Activated CD4-positive, alpha-beta memory T cell treated with anti-CD3 and anti-CD28 coated beads, Interleukin-2, amount 10 ng/mL, durations not matched to agents 7 days and 5 days (primary cell): ENCODE data around the gene CHST8. TPM values are rescaled to one million over a fixed set of nuclear protein-coding genes. Genes with fewer than 3 reads are reported as not detected.
A peak's percentile ranks its signal among the peaks of the same experiment; 100 is the strongest.
"Not testable (repeated sequence)": the region's sequence is repeated elsewhere in the genome, so short reads cannot be mapped to it uniquely, and the experiment has no call there.

Source experiments
- CTCF ChIA-PET: fragments of 350-600 bp; sonication (Branson Sonifier 250); formaldehyde crosslinking; loops from one replicate; lab custom pipeline; 2021; ENCODE audit warnings: antibody characterized with exemption, inconsistent platforms; lab: Charles Lee
- POLR2A ChIA-PET: fragments of 350-600 bp; sonication (Branson Sonifier 250); formaldehyde crosslinking; loops from one replicate; lab custom pipeline; 2021; ENCODE audit warnings: antibody characterized with exemption; lab: Charles Lee
- DNase-seq: peaks from one replicate; pipeline ENCODE4 v3.0.0-alpha.2; 2020
- H3K27ac Mint-ChIP-seq: one replicate; pipeline ENCODE4 v1.8.0; 2021; ENCODE audit warnings: mild to moderate bottlenecking, mixed read lengths
- H3K27me3 Mint-ChIP-seq: one replicate; pipeline ENCODE4 v1.8.0; 2021; ENCODE audit warnings: mixed read lengths
- H3K36me3 Mint-ChIP-seq: one replicate; pipeline ENCODE4 v1.8.0; 2021; ENCODE audit warnings: low read depth, mixed read lengths
- H3K4me1 Mint-ChIP-seq: one replicate; pipeline ENCODE4 v1.8.0; 2021; ENCODE audit warnings: mixed read lengths
- H3K4me3 Mint-ChIP-seq: one replicate; pipeline ENCODE4 v1.8.0; 2021; ENCODE audit warnings: mild to moderate bottlenecking, mixed read lengths
- H3K9me3 Mint-ChIP-seq: one replicate; pipeline ENCODE4 v1.8.0; 2021; ENCODE audit warnings: mixed read lengths
- total RNA-seq, 2 experiments: library from RNA; stranded (reverse); gene quantifications; one replicate each; pipeline ENCODE4 v1.2.3, GENCODE V29; 2021

Gene CHST8
- total RNA-seq, 2 experiments from 2014 or later, result not detected

- POLR2A ChIA-PET, result interaction anchor here (1.5 kb wide), 1 partner anchor 18 kb away, joined by 3 read pairs; the partner anchor contains the start of gene KCTD15
- no peak for DNase-seq
- H3K9me3 Mint-ChIP-seq, result no peaks in the 10 kb centered on the region
- H3K27ac Mint-ChIP-seq, result no peak overlapping the region
- no peaks in the 10 kb centered on the region for H3K36me3 Mint-ChIP-seq
- H3K4me3 Mint-ChIP-seq, result no peak overlapping the region
- H3K4me1 Mint-ChIP-seq, result peaks cover 25% of the 10 kb centered on the region
- CTCF ChIA-PET, result no interaction called here
- H3K27me3 Mint-ChIP-seq, result no peaks in the 10 kb centered on the region
These were observed 192.7 kb downstream of the CHST8 start for GRCh38 chr19:33814181-33815165.

GRCh38 chr19:33815380-33816340 lies 193.9 kb downstream of the CHST8 start:
- DNase-seq, result no peak
- Mint-ChIP-seq H3K4me1 (peaks cover 32% of the 10 kb centered on the region), H3K27ac (no peak overlapping the region), H3K36me3 (no peaks in the 10 kb centered on the region), H3K9me3 (no peaks in the 10 kb centered on the region), H3K27me3 (no peaks in the 10 kb centered on the region), H3K4me3 (no peak overlapping the region)
- POLR2A ChIA-PET, result no interaction called here
- CTCF ChIA-PET, result interaction anchor here (0.9 kb wide), 1 partner anchor 37 kb away, joined by 3 read pairs; no protein-coding TSS in a partner anchor

- H3K9me3 Mint-ChIP-seq, result no peaks in the 10 kb centered on the region
- no peaks in the 10 kb centered on the region for H3K36me3 Mint-ChIP-seq
- peaks cover 53% of the 10 kb centered on the region for H3K4me1 Mint-ChIP-seq
- ChIA-PET POLR2A (interaction anchor here (1.3 to 6.9 kb wide), 4 partner anchors 12 to 33 kb away, joined by 3 to 75 read pairs (median 6); partner anchors contain the start of gene KCTD15), CTCF (interaction anchor here (2.0 to 3.0 kb wide), 2 partner anchors 21 to 41 kb away, joined by 14 to 20 read pairs; partner anchors contain the start of gene KCTD15)
- H3K27ac Mint-ChIP-seq, result peak overlapping the region; percentile 49
- no peaks in the 10 kb centered on the region for H3K27me3 Mint-ChIP-seq
- DNase-seq, result no peak
- no peak overlapping the region for H3K4me3 Mint-ChIP-seq
These were observed 196.7 kb downstream of the CHST8 start for GRCh38 chr19:33818411-33818810.

- not testable (repeated sequence) for H3K36me3 Mint-ChIP-seq, DNase-seq, H3K27me3 Mint-ChIP-seq, H3K9me3 Mint-ChIP-seq
- Mint-ChIP-seq H3K27ac (peak overlapping the region; percentile 88), H3K4me3 (peak overlapping the region; percentile 80), H3K4me1 (peaks cover 53% of the 10 kb centered on the region)
- POLR2A ChIA-PET, result interaction anchor here (0.8 to 6.9 kb wide), 6 partner anchors 13 to 353 kb away, joined by 3 to 75 read pairs (median 6); partner anchors contain the start of genes KCTD15 and LSM14A
- CTCF ChIA-PET, result interaction anchor here (0.6 to 3.0 kb wide), 5 partner anchors 22 to 566 kb away, joined by 3 to 20 read pairs (median 8); partner anchors contain the start of gene KCTD15
These were observed 197.3 kb downstream of the CHST8 start for GRCh38 chr19:33819078-33819477.

- no peak for DNase-seq
- ChIA-PET POLR2A (interaction anchor here (0.6 to 6.9 kb wide), 8 partner anchors 8 to 353 kb away, joined by 3 to 75 read pairs (median 4); partner anchors contain the start of genes KCTD15 and LSM14A), CTCF (interaction anchor here (0.7 to 3.0 kb wide), 6 partner anchors 14 to 410 kb away, joined by 3 to 20 read pairs (median 6); partner anchors contain the start of gene KCTD15)
- Mint-ChIP-seq H3K9me3 (no peaks in the 10 kb centered on the region), H3K36me3 (no peaks in the 10 kb centered on the region), H3K4me3 (peak overlapping the region; percentile 80), H3K27me3 (no peaks in the 10 kb centered on the region), H3K27ac (peak overlapping the region; percentile 88), H3K4me1 (peaks cover 53% of the 10 kb centered on the region)
These were observed 197.7 kb downstream of the CHST8 start for GRCh38 chr19:33819506-33819879.

GRCh38 chr19:33819880-33820781 lies 198.4 kb downstream of the CHST8 start:
- H3K4me1 Mint-ChIP-seq, result peaks cover 53% of the 10 kb centered on the region
- H3K4me3 Mint-ChIP-seq, result peak overlapping the region; percentile 80
- H3K27ac Mint-ChIP-seq, result peak overlapping the region; percentile 88
- no peaks in the 10 kb centered on the region for H3K9me3 Mint-ChIP-seq
- ChIA-PET POLR2A (interaction anchor here (0.6 to 6.9 kb wide), 10 partner anchors 9 to 352 kb away, joined by 3 to 75 read pairs (median 4); partner anchors contain the start of genes KCTD15 and LSM14A), CTCF (interaction anchor here (0.7 to 3.0 kb wide), 6 partner anchors 15 to 411 kb away, joined by 3 to 20 read pairs (median 6); partner anchors contain the start of gene KCTD15)
- no peaks in the 10 kb centered on the region for H3K27me3 Mint-ChIP-seq
- H3K36me3 Mint-ChIP-seq, result no peaks in the 10 kb centered on the region
- DNase-seq, result peak; percentile 89

GRCh38 chr19:33821871-33822270 lies 200.1 kb downstream of the CHST8 start:
- no peak for DNase-seq
- POLR2A ChIA-PET, result interaction anchor here (6.9 kb wide), 1 partner anchor 25 kb away, joined by 75 read pairs; the partner anchor contains the start of gene KCTD15
- Mint-ChIP-seq H3K4me1 (peaks cover 51% of the 10 kb centered on the region), H3K9me3 (no peaks in the 10 kb centered on the region), H3K27me3 (no peaks in the 10 kb centered on the region), H3K27ac (peak overlapping the region; percentile 54), H3K4me3 (peak overlapping the region; percentile 17), H3K36me3 (no peaks in the 10 kb centered on the region)
- CTCF ChIA-PET, result interaction anchor here (1.0 kb wide), 2 partner anchors 27 to 44 kb away, joined by 3 read pairs; no protein-coding TSS in a partner anchor

Other genes with a start within 250 kb of the CHST8 start
- gene CEBPG, start 248.2 kb upstream of the CHST8 start, total RNA-seq, result 10 to 100 TPM; 30.0 to 31.4 TPM
- gene PEPD, start 100.2 kb upstream of the CHST8 start, total RNA-seq, result 10 to 100 TPM; 33.3 to 36.6 TPM
- 10 to 100 TPM; 10.9 to 11.6 TPM for gene KCTD15, start 174.9 kb downstream of the CHST8 start, total RNA-seq